Kidney (tissue), 14 donors: Measurements from ENCODE around the gene CITED4. TPM values are rescaled to one million over a fixed set of nuclear protein-coding genes. Genes with fewer than 3 reads are reported as not detected.

Source experiments
- DNase-seq, 5 donors: peaks; one replicate each; pipeline ENCODE4 v3.0.0-alpha.2; 2013 to 2020
- FAIRE-seq: peaks from 2 replicates; lab custom pipeline; 2012; peaks lifted over from hg19 to GRCh38; lab: Jason Lieb, UNC
- H3K27ac ChIP-seq, 2 donors: one replicate each; pipeline ENCODE4 v1.7.0; 2013; ENCODE audit warnings: low read depth in 2 of 2, low read length in 2 of 2, inconsistent platforms in 1 of 2
- H3K27me3 ChIP-seq: one replicate; pipeline ENCODE4 v1.7.1; 2013; ENCODE audit warnings: low read length, inconsistent platforms; ENCODE audit not compliant: control insufficient read depth, insufficient read depth
- H3K36me3 ChIP-seq, 3 donors: one replicate each; pipeline versions ENCODE4 v1.7.0 to v1.7.1; 2013; ENCODE audit warnings: low read length in 3 of 3, control low read depth in 1 of 3, inconsistent platforms in 1 of 3; ENCODE audit not compliant: insufficient read depth in 3 of 3, control insufficient read depth in 2 of 3
- H3K4me1 ChIP-seq, 3 donors: one replicate each; pipeline versions ENCODE4 v1.7.0 to v1.7.1; 2013; ENCODE audit warnings: low read length in 3 of 3, inconsistent platforms in 1 of 3, low read depth in 1 of 3; ENCODE audit not compliant: control insufficient read depth in 2 of 3, insufficient read depth in 2 of 3
- H3K4me3 ChIP-seq, 3 donors: one replicate each; pipeline versions ENCODE4 v1.7.0 to v1.8.1; 2013; ENCODE audit warnings: low read length in 3 of 3, control low read depth in 1 of 3, inconsistent platforms in 1 of 3
- H3K9ac ChIP-seq, 3 donors: one replicate each; pipeline versions ENCODE4 v1.7.0 to v1.7.1; 2013; ENCODE audit warnings: low read length in 3 of 3, control low read depth in 1 of 3, inconsistent platforms in 1 of 3
- H3K9me3 ChIP-seq, 3 donors: one replicate each; pipeline versions ENCODE4 v1.7.0 to v1.7.1; 2013; ENCODE audit warnings: low read length in 3 of 3, control low read depth in 1 of 3, inconsistent platforms in 1 of 3; ENCODE audit not compliant: control insufficient read depth in 2 of 3, insufficient read depth in 1 of 3
- CTCF ChIP-seq: IDR thresholded peaks from 3 replicates; pipeline ENCODE4 v1.5.1; 2012; ENCODE audit warnings: mild to moderate bottlenecking, moderate library complexity, borderline replicate concordance; ENCODE audit not compliant: insufficient read depth; ENCODE audit errors: extremely low read depth
- intact Hi-C: fragments of 100-400 bp; cut with DNase I; formaldehyde crosslinking; loops from one replicate; pipeline ENCODE4 v1.11.1; 2022
- polyA plus RNA-seq: library from polyadenylated mRNA; stranded (reverse); fragments of 350-450 nt; fragmentation: Illumina TruSeq; extraction: RNeasy Lipid Tissue Mini Kit (QIAGEN cat#74804); gene quantifications from one replicate; pipeline ENCODE4 v1.2.3, GENCODE V29; 2014; ENCODE audit warnings: low read depth, low replicate concordance; ENCODE audit not compliant: insufficient read depth
- total RNA-seq: library from RNA; stranded (reverse); fragmentation: NEBNext Ultra II Directional; extraction: Animal tissue kit (Norgen Biotek cat#: 25700); gene quantifications from one replicate; pipeline ENCODE4 v1.2.1, GENCODE V29; 2021
- donor health status: control.
- donor health status: control.
- donor health status: control.
- donor health status: control.
- donor health status: control.
- donor health status: DM: yes; HTN: yes; CAD: no.
- donor health status: Normal renal cell carcinoma (clear cell type).

Gene CITED4
- total and polyA plus RNA-seq, 2 donors from 2014 or later, result 21.7 to 78.6 TPM

- H3K4me3 ChIP-seq, result peak overlapping the region in 1 of 3 donors; percentile 4
- H3K27ac ChIP-seq, result no peak overlapping the region
- FAIRE-seq, result no peak
- no peaks in the 10 kb centered on the region for H3K36me3 ChIP-seq
- peaks cover 0 to 4% (median 3%) of the 10 kb centered on the region in 3 donors for H3K4me1 ChIP-seq
- no peak for TF ChIP-seq CTCF
- H3K27me3 ChIP-seq, result no peaks in the 10 kb centered on the region
- DNase-seq, result no peak
- intact Hi-C loops, result loop anchor here (10.0 kb wide), 1 partner anchor 110 kb away; no protein-coding TSS in a partner anchor
- no peak overlapping the region for H3K9ac ChIP-seq
- H3K9me3 ChIP-seq, result peaks cover 0 to 1% (median 0%) of the 10 kb centered on the region in 3 donors
Measured at GRCh38 chr1:40844887-40845878, 17.0 kb downstream of the CITED4 start.

- Histone ChIP-seq H3K9me3 (peaks cover 0 to 1% (median 0%) of the 10 kb centered on the region in 3 donors), H3K36me3 (no peaks in the 10 kb centered on the region), H3K4me3 (no peak overlapping the region), H3K4me1 (peaks cover 0 to 7% (median 3%) of the 10 kb centered on the region in 3 donors), H3K9ac (no peak overlapping the region), H3K27ac (no peak overlapping the region), H3K27me3 (no peaks in the 10 kb centered on the region)
- FAIRE-seq (no peak), DNase-seq (peak in 1 of 5 donors; percentile 45)
- TF ChIP-seq CTCF, result no peak
- intact Hi-C loops, result loop anchor here (10.0 kb wide), 1 partner anchor 111 kb away; no protein-coding TSS in a partner anchor
Measured at GRCh38 chr1:40844079-40844478, 18.1 kb downstream of the CITED4 start.

GRCh38 chr1:40842691-40843090 lies 19.5 kb downstream of the CITED4 start:
- no peak overlapping the region for H3K4me3 ChIP-seq
- intact Hi-C loops, result loop anchor here (10.0 kb wide), 1 partner anchor 112 kb away; no protein-coding TSS in a partner anchor
- no peaks in the 10 kb centered on the region for H3K36me3 ChIP-seq
- DNase-seq, result no peak
- no peak for FAIRE-seq
- H3K27me3 ChIP-seq, result no peaks in the 10 kb centered on the region
- peaks cover 0 to 7% (median 3%) of the 10 kb centered on the region in 3 donors for H3K4me1 ChIP-seq
- TF ChIP-seq CTCF, result no peak
- H3K9ac ChIP-seq, result no peak overlapping the region
- no peak overlapping the region for H3K27ac ChIP-seq
- H3K9me3 ChIP-seq, result peaks cover 0 to 1% (median 0%) of the 10 kb centered on the region in 3 donors
